GM03348 (cell line): Measurements from ENCODE around the gene ZNF883.

Experiments
- DNase-seq: peaks from one replicate; pipeline ENCODE4 v3.0.0; 2012; ENCODE audit warnings: low spot score

Gene ZNF883

GRCh38 chr9:112917987-112918362, 94.0 kb downstream of the ZNF883 start:
- no peak for DNase-seq

GRCh38 chr9:112917047-112917986, 94.7 kb downstream of the ZNF883 start:
- DNase-seq = no peak

- DNase-seq = no peak
These were observed 97.5 kb downstream of the ZNF883 start for GRCh38 chr9:112914524-112914923.

DNA sequence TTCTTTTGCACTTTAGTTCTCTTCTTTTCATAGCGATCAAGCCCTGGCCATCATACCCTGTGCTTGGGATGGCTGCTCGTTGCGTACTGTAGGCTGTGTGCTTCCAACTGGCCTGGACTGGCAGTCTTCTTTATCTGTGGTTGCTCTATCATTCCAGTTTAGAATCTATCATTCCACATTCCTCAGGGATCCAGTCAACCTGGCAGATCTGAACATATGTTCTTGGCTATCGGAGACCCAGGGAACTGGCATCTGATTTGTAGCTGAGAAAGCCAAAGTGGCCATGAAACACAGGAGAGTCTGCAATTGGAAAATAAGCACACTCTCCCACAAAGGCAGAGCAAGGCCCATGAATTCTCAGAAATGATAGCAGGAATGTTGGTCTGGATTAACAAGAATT, 98.7 kb downstream of the ZNF883 start:
- DNase-seq = no peak

GRCh38 chr9:112912636-112913035, 99.4 kb downstream of the ZNF883 start:
- no peak for DNase-seq

- DNase-seq = no peak
These were observed 100.3 kb downstream of the ZNF883 start for GRCh38 chr9:112911736-112912135.
